ENCODE results near the gene BCAR3.

The BCAR3 gene

DNA sequence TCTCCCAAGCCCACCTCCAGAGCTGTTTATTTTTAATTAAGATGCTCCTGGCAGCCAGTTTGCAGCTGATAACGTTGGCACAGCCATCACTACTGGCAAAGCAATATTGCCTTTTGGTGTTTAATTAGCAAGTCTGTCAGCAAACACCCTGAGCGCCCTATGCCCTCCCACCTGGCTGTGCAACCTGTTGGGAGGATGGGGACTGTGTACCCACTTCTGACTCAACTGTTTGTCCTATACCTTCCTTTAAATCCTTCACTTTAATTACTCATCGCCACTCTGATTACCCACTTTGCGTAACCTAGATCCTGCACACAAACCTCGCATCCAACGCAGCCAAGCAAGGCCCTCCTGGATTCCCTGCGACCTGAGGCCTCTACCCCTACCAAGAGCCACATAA lies 67.1 kb downstream of the BCAR3 start:
- peak; percentile 81 for DNase-seq

DNA sequence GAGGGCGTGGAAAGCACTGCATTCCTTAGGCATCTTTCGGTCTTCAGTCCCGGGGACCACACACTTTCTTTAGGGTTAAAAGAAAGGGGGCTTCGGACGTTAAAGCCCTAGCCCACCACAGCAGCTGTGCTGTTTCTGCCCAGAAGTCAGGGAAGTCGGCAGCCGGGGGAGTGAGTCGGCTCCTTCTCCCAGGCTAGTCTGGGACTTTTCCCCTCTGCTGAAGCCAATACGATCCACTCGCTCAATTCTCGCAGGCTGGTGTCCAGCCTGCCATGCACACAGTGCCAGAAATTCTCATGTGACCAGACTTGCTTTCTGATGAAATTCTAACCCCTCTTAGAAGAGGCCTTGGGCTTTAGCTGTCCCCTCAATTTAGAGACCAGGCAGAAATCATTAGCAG lies 67.7 kb downstream of the BCAR3 start:
- DNase-seq: peak; percentile 27

- no peak for DNase-seq
These were observed 69.1 kb downstream of the BCAR3 start for GRCh38 chr1:93612510-93612909.

DNA sequence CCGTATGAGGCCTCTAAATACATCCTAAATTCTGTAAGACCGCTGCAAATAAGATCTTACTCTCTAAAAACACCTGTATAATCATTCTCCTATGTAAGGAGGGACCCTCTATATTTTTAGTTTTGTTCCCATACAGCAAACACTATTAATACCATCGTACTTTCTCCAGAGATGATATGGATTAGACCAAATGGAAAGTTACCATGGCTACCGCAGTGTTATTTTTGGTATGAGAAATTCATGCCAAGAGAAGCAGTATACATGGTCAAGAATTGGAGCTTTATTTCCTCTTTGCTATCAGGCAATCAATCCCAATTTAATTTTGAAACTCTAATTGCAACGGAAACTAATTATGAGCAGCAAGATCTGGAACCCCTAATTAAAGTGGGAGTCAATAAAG lies 70.0 kb downstream of the BCAR3 start:
- DNase-seq: no peak

GRCh38 chr1:93609536-93609935 lies 72.1 kb downstream of the BCAR3 start:
- no peak for DNase-seq

DNA sequence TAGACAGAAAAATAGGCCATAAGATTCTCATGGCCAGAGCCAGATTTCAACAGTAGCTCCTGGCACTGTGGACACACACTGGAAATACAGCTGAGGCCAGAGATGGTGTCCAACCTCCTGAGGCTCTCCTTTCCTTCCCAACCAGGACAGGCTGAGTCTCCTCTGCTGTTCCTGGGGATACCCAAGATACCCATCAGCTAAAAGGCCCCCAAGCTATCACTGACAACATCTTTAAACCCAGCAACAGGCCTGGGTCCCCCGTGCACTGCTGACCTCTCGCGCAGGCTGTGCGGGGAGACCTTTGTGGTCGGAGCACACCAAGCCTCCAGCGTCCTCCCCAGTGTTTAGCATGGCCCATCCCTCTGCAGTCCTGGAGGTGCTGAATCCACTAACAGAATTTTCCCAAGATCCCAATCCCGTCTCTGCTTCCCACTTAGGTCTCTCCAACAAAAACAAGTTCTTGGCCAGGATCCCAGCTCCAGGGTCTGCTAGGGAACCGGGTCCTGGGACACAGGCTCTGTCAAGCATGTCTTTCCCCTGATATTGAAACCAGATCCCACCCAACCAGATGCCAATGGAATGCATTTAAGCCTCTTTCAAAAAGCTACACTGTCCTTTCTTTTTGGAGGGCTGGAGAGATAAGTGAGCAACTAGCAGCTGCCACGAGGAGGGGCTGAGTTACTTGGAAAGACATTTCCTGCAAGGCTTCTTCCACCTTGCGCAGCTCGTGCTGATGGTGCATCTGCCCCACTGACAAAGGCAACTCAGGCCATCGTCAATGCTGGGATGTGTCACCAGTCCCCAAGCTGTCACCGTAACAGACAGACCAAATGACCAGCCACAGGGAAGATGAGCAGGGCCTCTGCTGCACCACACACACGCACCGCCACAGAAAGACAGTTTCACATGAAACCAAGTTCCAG lies 73.2 kb downstream of the BCAR3 start:
- DNase-seq: no peak

- DNase-seq: no peak
These were observed 73.8 kb downstream of the BCAR3 start for GRCh38 chr1:93607814-93608186.

DNA sequence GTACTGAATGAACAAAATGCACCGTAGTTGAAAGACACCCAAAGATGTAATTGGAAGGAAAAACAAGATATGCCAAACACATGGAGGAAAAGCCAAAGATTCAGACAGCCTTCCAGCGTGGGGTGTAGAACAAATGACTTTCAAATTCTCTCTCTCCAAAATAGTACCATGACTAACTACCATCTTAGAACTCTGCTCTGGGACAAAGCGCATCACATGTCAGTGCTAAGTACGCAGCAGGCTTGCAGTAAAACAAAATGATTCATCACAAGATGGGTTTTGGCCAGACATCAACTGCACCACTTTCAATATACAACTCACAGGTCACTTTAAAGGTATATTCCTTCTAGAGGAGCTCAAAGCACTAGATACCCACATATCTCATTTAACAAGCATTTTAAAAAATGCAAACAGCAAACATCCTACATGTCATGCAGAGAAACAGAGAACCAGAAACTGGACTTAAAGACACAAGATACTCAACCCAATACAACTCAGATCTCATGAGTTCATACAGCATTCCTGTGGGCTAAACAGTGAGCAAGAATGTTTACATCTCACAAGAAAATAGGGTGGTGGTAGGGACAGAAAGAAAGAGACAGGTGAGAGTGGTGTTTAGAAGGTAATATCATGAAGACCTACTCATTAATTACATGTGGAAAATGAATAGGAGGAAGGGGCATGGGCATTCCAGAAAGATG lies 75.7 kb downstream of the BCAR3 start:
- DNase-seq: no peak

DNA sequence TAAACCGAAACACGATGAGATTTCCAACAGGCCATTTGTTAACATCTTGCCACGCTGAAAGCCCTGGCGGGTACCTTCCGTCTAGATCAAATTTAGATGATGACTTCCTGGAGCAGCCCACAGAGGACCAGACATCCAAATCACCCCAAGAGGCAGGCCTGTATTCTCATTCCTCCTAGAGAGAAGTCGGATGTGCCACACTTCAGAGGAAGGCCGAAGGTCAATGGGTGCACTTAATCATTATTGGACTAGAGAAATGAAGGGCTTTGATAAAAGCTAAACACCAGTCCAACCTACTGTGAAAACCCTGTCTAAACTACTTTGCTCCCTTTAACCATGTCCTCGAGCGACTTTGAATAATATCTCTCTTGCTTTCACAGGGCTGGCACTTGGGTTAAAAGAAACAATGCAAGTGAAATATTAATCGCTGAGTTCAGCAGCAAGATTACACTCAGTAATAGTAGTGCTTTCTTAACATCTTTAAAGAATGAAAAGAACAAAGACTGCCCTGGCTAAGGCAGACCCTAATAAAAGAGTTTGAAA lies 76.5 kb downstream of the BCAR3 start:
- DNase-seq: no peak

- no peak for DNase-seq
These were observed 77.2 kb downstream of the BCAR3 start for GRCh38 chr1:93604411-93604810.

- no peak for DNase-seq
These were observed 78.0 kb downstream of the BCAR3 start for GRCh38 chr1:93603601-93604000.

GRCh38 chr1:93603106-93603505 lies 78.5 kb downstream of the BCAR3 start:
- no peak for DNase-seq

- DNase-seq: no peak
These were observed 79.5 kb downstream of the BCAR3 start for GRCh38 chr1:93602101-93602500.

DNA sequence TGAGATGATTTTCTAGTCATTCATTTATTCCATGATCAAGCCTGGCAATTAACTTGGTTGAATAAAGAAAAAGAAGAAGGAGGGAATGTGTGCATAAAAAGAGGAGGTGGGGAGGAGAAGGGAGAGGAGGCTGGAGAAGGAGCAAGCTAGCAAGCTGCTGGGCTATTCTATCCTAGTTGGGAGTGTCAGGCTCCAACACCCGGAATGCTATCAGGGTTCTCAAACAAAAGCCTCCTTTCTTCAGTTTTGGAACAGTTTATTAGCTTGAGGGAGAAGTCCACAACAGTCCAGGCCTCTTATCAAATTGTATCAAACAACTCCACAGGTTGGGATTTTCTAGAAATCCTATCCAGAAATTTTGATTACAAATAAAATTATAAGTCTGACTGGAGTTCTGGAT lies 80.0 kb downstream of the BCAR3 start:
- no peak for DNase-seq

GRCh38 chr1:93600663-93601062 lies 81.0 kb downstream of the BCAR3 start:
- peak; percentile 26 for DNase-seq

- DNase-seq: no peak
These were observed 82.2 kb downstream of the BCAR3 start for GRCh38 chr1:93599479-93599878.

DNA sequence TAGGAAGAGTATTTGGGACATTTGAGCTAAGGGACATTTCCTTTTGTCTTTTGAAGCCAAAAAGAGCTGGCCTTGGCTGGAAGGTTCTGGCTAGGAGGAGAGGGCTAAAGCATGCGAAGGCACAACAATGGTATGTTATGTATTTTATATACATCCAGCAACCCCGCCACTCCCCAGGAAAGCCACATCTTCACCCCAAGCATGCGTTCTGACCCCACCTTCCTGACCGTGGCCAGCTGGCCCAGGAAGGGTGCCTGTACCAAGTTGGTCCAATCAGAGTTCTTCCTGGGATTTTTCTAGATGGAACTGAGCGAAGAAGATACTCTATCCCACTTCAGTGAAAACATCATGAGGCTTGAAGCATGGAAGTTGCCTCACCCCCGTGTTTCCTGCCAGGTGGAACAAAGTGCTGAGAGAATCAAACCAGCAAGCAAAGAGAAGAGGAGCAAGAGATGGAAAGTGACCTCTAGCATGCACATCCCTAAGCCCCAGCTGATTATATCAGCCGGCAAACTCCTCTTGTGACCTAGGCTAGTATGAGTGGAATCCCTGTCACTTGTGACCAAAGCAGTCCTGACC lies 82.7 kb downstream of the BCAR3 start:
- no peak for DNase-seq

DNA sequence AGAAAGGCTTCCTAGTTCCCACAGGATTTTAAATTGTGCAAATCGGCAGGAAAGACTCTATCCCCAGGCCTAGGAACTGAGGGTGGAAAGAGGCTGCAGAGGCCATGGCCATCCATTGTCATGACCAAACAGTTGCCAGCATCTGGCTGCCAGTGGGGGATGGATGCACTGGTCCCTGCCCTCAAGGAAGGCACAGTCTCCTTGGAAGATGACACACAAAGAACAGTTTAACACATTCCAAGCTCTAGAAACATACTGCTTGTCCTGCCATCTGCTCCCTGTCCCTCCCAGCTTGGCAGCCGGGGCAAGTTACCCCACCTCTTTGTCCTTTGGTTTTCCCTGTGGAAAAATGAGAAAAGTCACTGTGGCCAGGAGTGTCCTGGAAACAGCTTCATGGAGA lies 83.2 kb downstream of the BCAR3 start:
- DNase-seq: no peak

DNA sequence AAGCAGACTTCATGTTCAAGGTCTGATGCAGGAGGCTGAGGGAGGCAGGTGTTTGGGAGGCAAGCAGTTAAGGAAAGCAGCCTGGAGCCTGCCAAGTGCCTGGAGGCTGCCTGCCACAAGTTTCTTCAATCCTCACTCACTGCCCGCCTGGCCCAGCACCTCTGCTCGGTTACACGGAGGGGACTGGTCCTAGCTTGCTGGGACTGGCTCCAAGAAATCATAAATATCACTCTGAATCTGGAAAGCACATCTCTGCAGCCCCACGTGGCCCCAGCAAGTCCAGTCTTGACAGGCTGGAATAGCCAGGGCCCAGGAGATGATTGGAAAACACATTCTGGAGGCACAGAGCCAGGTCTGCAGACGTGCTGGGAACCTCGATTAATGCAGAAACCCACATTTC lies 83.9 kb downstream of the BCAR3 start:
- no peak for DNase-seq

GRCh38 chr1:93596329-93597089 lies 85.1 kb downstream of the BCAR3 start:
- no peak for DNase-seq

GRCh38 chr1:93595743-93596142 lies 85.9 kb downstream of the BCAR3 start:
- DNase-seq: no peak

DNA sequence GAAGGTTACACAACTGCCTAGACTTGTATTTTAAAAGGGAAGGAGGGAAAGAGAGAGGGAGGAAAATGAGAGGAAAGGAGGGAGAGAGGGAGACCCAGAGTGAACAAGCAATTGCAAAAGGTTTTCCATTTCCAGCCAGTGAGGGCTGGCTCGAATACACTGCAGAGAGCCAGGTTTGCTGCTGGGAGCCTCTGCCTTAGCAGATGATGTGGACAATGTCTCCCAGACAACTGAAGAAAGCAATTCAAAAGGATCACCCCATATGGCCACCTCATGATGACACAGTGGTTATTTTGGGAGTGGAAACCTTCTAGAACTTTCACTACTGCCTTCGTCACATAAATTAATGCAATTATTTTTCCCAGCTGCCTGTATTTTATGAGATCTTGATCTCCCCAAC lies 86.4 kb downstream of the BCAR3 start:
- no peak for DNase-seq

DNA sequence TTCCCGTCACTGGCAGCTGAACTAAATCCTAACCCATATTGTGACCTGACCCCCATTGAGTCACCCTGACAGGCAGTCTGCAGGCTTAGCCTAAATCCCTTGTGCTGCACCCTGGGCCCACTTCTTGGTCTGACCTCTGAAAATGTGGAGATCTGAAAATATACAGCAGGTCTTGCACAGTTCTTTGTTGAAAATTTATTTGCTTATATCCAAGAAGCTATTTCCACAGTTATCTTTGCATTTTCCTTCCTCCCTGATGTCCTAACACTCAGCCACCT lies 87.1 kb downstream of the BCAR3 start:
- DNase-seq: no peak

Data from NCI-H2029 (cell line).